A673 (cell line): ENCODE data around the gene EML6. TPM values are rescaled to one million over a fixed set of nuclear protein-coding genes. Genes with fewer than 3 reads are reported as not detected.
A peak's percentile ranks its signal among the peaks of the same experiment; 100 is the strongest.

Experiments
- BruUV-seq: library from RNA; stranded (reverse); fragments of 400-500 nt; replicated peaks from 2 replicates; lab custom pipeline; 2021; lab: Mats Ljungman, UMichigan
- CTCF ChIA-PET: fragments of 300-600 bp; sonication (Branson Sonifier 250); formaldehyde crosslinking; loops from one replicate; lab custom pipeline; 2022; ENCODE audit warnings: antibody characterized with exemption; lab: Charles Lee
- POLR2A ChIA-PET: fragments of 300-600 bp; sonication (Branson Sonifier 250); formaldehyde crosslinking; loops from one replicate; lab custom pipeline; 2022; ENCODE audit warnings: antibody characterized with exemption; ENCODE audit not compliant: low non-redundant PET; lab: Charles Lee
- DNase-seq: peaks from one replicate; pipeline ENCODE4 v3.0.0-alpha.2; 2015; ENCODE audit warnings: low spot score
- H3K27ac ChIP-seq: fragments of 200-600 bp; sonication (generic); 2 replicates; pipeline ENCODE4 v1.5.1; 2016; ENCODE audit warnings: mixed run types, low read depth, mild to moderate bottlenecking, mixed read lengths, antibody characterized with exemption, low read length; ENCODE audit not compliant: poor library complexity, severe bottlenecking
- H3K27me3 ChIP-seq: fragments of 200-600 bp; sonication (generic); replicated peaks from 2 replicates; pipeline ENCODE4 v1.6.1; 2017; ENCODE audit warnings: mixed run types, low read depth, mild to moderate bottlenecking, mixed read lengths, antibody characterized with exemption, low read length; ENCODE audit not compliant: insufficient read depth, poor library complexity
- H3K36me3 ChIP-seq: fragments of 200-600 bp; sonication (generic); 2 replicates; pipeline ENCODE4 v1.6.1; 2016; ENCODE audit warnings: mixed run types, mild to moderate bottlenecking, mixed read lengths, antibody characterized with exemption, low read length; ENCODE audit not compliant: insufficient read depth, poor library complexity, severe bottlenecking
- H3K4me1 ChIP-seq: fragments of 200-600 bp; sonication (generic); 2 replicates; pipeline ENCODE4 v1.6.1; 2017; ENCODE audit warnings: mixed run types, mild to moderate bottlenecking, mixed read lengths, antibody characterized with exemption, low read length; ENCODE audit not compliant: insufficient read depth, poor library complexity, severe bottlenecking
- H3K4me3 ChIP-seq: fragments of 200-600 bp; sonication (generic); 2 replicates; pipeline ENCODE4 v1.5.1; 2016; ENCODE audit warnings: low read depth, mixed run types, mild to moderate bottlenecking, mixed read lengths, low read length; ENCODE audit not compliant: poor library complexity, severe bottlenecking
- H3K9me3 ChIP-seq: fragments of 200-600 bp; sonication (generic); 2 replicates; pipeline ENCODE4 v1.6.1; 2016; ENCODE audit warnings: mixed run types, low read depth, mild to moderate bottlenecking, mixed read lengths, antibody characterized with exemption, low read length; ENCODE audit not compliant: poor library complexity, severe bottlenecking
- EZH2 ChIP-seq: fragments of 200-600 bp; sonication (generic); IDR thresholded peaks from 2 replicates; pipeline ENCODE4 v1.6.1; 2017; ENCODE audit warnings: borderline replicate concordance, low read depth, mild to moderate bottlenecking, mixed read lengths, antibody characterized with exemption, low read length; ENCODE audit not compliant: poor library complexity, severe bottlenecking
- intact Hi-C: fragments of 100-400 bp; cut with micrococcal nuclease; formaldehyde crosslinking; loops from one replicate; pipeline ENCODE4 v1.10.0; 2022; ENCODE audit not compliant: unreplicated experiment
- total RNA-seq: library from RNA; stranded (reverse); gene quantifications from 2 replicates; pipeline ENCODE4 v1.2.3, GENCODE V29; 2021
- TF ChIP-seq, protein P1 (sequence below): fragments of 300-800, 200-600 bp; sonication (generic); conservative IDR thresholded peaks from 2 replicates; pipeline ENCODE4 v1.5.1; 2017; ENCODE audit warnings: low read depth, mild to moderate bottlenecking, antibody characterized with exemption, low read length, moderate library complexity, mixed read lengths

EML6 gene
- total RNA-seq, 1 experiment from 2014 or later: 1.9 TPM

DNA sequence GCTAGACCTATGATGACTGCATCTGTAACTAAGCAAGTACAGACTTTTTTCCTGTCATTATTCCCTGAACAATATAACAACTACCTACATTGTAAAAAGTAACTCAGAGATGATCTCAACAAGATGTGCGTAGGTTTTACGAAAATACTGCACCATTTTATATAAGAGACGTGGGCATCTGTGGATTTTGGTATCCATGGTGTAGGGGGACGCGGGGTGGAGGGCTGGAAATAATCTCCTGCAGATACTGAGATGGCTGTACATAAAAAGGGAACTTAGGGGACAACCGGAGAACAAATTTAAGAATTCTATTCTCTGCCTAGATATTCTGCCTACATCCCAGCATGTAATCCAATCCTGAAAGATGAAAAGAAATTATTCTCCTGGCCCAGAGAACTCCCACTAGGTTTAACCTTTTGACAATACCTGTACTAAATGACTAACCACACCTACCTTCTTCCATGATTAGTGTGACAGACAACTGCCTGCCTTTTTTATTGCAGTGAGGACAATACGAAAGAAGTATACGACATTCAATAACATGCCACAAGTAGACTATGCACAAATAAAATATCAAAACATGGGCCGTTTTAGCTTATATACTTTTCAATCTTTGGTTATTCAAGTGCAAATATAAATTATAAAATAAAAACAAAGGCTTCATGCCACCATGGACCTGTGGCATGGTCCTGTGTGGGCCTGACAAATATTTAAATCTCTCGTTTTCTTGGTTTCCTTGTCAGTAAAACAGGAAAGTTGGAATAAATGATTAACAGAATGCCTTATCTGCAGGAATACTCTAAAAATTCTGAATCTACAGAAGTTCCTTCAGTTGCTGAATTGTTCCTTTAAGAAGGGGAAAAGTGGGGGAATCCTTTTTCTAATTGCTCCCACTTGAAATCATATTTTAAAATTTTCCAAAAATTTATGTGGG lies 280.5 kb downstream of the EML6 start:
- H3K9me3 ChIP-seq: no peaks in the 10 kb centered on the region
- no peak for TF ChIP-seq EZH2
- TF ChIP-seq, protein P1, sequence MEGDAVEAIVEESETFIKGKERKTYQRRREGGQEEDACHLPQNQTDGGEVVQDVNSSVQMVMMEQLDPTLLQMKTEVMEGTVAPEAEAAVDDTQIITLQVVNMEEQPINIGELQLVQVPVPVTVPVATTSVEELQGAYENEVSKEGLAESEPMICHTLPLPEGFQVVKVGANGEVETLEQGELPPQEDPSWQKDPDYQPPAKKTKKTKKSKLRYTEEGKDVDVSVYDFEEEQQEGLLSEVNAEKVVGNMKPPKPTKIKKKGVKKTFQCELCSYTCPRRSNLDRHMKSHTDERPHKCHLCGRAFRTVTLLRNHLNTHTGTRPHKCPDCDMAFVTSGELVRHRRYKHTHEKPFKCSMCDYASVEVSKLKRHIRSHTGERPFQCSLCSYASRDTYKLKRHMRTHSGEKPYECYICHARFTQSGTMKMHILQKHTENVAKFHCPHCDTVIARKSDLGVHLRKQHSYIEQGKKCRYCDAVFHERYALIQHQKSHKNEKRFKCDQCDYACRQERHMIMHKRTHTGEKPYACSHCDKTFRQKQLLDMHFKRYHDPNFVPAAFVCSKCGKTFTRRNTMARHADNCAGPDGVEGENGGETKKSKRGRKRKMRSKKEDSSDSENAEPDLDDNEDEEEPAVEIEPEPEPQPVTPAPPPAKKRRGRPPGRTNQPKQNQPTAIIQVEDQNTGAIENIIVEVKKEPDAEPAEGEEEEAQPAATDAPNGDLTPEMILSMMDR: no peak
- no peak for DNase-seq
- POLR2A ChIA-PET: no interaction called here
- intact Hi-C loops: no loop called here
- H3K27ac ChIP-seq: no peak overlapping the region
- H3K36me3 ChIP-seq: no peaks in the 10 kb centered on the region
- H3K27me3 ChIP-seq: no peaks in the 10 kb centered on the region
- H3K4me3 ChIP-seq: no peak overlapping the region
- CTCF ChIA-PET: no interaction called here
- peaks cover 71% of the 10 kb centered on the region for H3K4me1 ChIP-seq
- no TSS peak for BruUV-seq

GRCh38 chr2:55006306-55006705 lies 282.8 kb downstream of the EML6 start:
- BruUV-seq: no TSS peak
- intact Hi-C loops: no loop called here
- Histone ChIP-seq H3K9me3 (no peaks in the 10 kb centered on the region), H3K4me1 (peaks cover 78% of the 10 kb centered on the region), H3K4me3 (no peak overlapping the region), H3K36me3 (no peaks in the 10 kb centered on the region), H3K27me3 (no peaks in the 10 kb centered on the region), H3K27ac (no peak overlapping the region)
- POLR2A ChIA-PET: interaction anchor here (0.5 to 0.7 kb wide), 2 partner anchors 187 to 596 kb away, joined by 5 to 20 read pairs; no protein-coding TSS in a partner anchor
- no peak for DNase-seq
- CTCF ChIA-PET: interaction anchor here (1.3 kb wide), 1 partner anchor 107 kb away, joined by 3 read pairs; no protein-coding TSS in a partner anchor
- no peak for TF ChIP-seq EZH2
- TF ChIP-seq, protein P1: no peak

DNA sequence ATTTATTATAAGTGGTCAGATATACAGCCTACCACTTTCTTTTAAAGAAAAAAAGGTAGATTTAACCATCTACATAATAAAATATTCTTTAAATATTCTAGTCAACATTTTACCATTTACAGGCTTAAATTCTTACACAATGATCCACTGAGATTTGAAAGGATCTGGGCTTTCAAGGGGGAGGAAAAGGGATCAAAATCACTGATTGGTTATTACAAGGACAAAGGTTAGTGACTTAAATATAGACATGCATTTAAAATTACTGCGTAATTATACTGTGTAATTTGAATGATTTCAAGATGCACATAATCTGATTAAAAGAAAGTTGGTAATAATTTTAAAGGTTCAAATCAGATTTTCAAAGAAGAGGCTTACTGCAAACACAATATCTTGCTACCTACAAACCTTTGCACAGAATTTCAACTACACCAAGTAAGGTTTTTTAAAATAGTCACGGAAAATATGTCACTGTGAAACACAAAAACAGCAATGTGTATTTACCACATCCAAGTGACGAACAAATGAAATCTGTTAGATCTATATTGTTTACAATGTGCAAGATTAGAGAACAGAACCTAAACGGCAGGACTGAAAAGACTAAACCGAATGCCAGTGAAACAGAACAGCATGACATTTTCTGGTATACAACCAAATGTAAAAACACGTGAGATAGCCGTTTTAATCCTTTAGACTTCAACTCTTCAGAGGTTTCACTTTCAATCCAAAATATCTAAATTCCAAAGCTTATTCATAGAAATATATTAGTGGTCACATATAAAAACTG lies 286.0 kb downstream of the EML6 start:
- Histone ChIP-seq H3K4me1 (peaks cover 93% of the 10 kb centered on the region), H3K27me3 (no peaks in the 10 kb centered on the region), H3K4me3 (peak overlapping the region; percentile 38), H3K36me3 (no peaks in the 10 kb centered on the region), H3K9me3 (no peaks in the 10 kb centered on the region), H3K27ac (peak overlapping the region; percentile 20)
- peak; percentile 39 for DNase-seq
- ChIA-PET POLR2A (no interaction called here), CTCF (interaction anchor here (1.0 kb wide), 1 partner anchor 110 kb away, joined by 3 read pairs; no protein-coding TSS in a partner anchor)
- intact Hi-C loops: loop anchor here (2.0 to 10.0 kb wide), 2 partner anchors 111 to 285 kb away; partner anchors contain the start of gene EML6
- BruUV-seq: no TSS peak
- TF ChIP-seq EZH2: no peak
- TF ChIP-seq, protein P1: no peak
